PC-3 (cell line): ENCODE results near the gene ADRA2B. TPM values are rescaled to one million over a fixed set of nuclear protein-coding genes. Genes with fewer than 3 reads are reported as not detected.

Experiments used
- ATAC-seq: fragments of 200-7000 bp; cut with Tn5 transposase; 2 replicates; pipeline ENCODE4 v1.9.1; 2020; ENCODE audit warnings: mild to moderate bottlenecking, moderate library complexity
- BruUV-seq: library from RNA; stranded (reverse); fragments of 400-500 nt; replicated peaks from 2 replicates; lab custom pipeline; 2021; lab: Mats Ljungman, UMichigan
- CTCF ChIA-PET: fragments of 300-600 bp; sonication (Branson Sonifier 250); formaldehyde crosslinking; loops from one replicate; lab custom pipeline; 2022; ENCODE audit warnings: antibody characterized with exemption; lab: Charles Lee
- POLR2A ChIA-PET: fragments of 300-600 bp; sonication (Branson Sonifier 250); formaldehyde crosslinking; loops from one replicate; lab custom pipeline; 2022; ENCODE audit warnings: antibody characterized with exemption; ENCODE audit not compliant: unreplicated experiment; lab: Charles Lee
- DNase-seq: peaks from one replicate; pipeline ENCODE4 v3.0.0-alpha.2; 2015
- H2AFZ ChIP-seq: fragments of 300-600 bp; sonication (generic); 2 replicates; pipeline ENCODE4 v1.6.0; 2016; ENCODE audit warnings: antibody characterized with exemption, low read length
- H3F3A ChIP-seq: fragments of 300-600 bp; sonication (generic); one replicate; pipeline ENCODE4 v1.6.0; 2017; ENCODE audit warnings: antibody characterized with exemption, low read length, control low read depth, mild to moderate bottlenecking; ENCODE audit not compliant: unreplicated experiment
- H3K27ac ChIP-seq: fragments of 300-600 bp; sonication (generic); 2 replicates; pipeline ENCODE4 v1.5.1; 2016; ENCODE audit warnings: mild to moderate bottlenecking, low read length
- H3K27me3 ChIP-seq: fragments of 300-600 bp; sonication (generic); 2 replicates; pipeline ENCODE4 v1.6.1; 2016; ENCODE audit warnings: low read length, mixed read lengths
- H3K36me3 ChIP-seq: fragments of 300-600 bp; sonication (generic); 2 replicates; pipeline ENCODE4 v1.6.1; 2016; ENCODE audit warnings: low read depth, mixed run types, low read length, mixed read lengths
- H3K4me1 ChIP-seq: fragments of 300-600 bp; sonication (generic); 2 replicates; pipeline ENCODE4 v1.5.1; 2016; ENCODE audit warnings: low read length; ENCODE audit not compliant: insufficient read depth
- H3K4me2 ChIP-seq: fragments of 300-600 bp; sonication (generic); 2 replicates; pipeline ENCODE4 v1.6.0; 2016; ENCODE audit warnings: low read length
- H3K4me3 ChIP-seq: fragments of 300-600 bp; sonication (generic); 2 replicates; pipeline ENCODE4 v1.5.1; 2016; ENCODE audit warnings: mild to moderate bottlenecking, low read length, mixed read lengths
- H3K79me2 ChIP-seq: fragments of 300-600 bp; sonication (generic); 2 replicates; pipeline ENCODE4 v1.6.1; 2017; ENCODE audit warnings: low read length, mixed read lengths
- H3K9ac ChIP-seq: fragments of 300-600 bp; sonication (generic); 2 replicates; pipeline ENCODE4 v1.6.0; 2016; ENCODE audit warnings: mild to moderate bottlenecking, low read length
- H3K9me2 ChIP-seq: fragments of 300-600 bp; sonication (generic); replicated peaks from 2 replicates; pipeline ENCODE4 v1.6.1; 2016; ENCODE audit warnings: mixed run types, low read length, mixed read lengths
- H3K9me3 ChIP-seq: fragments of 300-600 bp; sonication (generic); 2 replicates; pipeline ENCODE4 v1.6.1; 2016; ENCODE audit warnings: low read length, mixed read lengths
- H4K20me1 ChIP-seq: fragments of 300-600 bp; sonication (generic); 2 replicates; pipeline ENCODE4 v1.6.1; 2016; ENCODE audit warnings: low read length, mixed read lengths
- CTCF ChIP-seq: fragments of 300-600 bp; sonication (generic); conservative IDR thresholded peaks from 2 replicates; pipeline ENCODE4 v1.5.1; 2017; ENCODE audit warnings: antibody characterized with exemption, low read depth, mild to moderate bottlenecking, low read length
- EZH2 ChIP-seq: fragments of 300-600 bp; sonication (generic); IDR thresholded peaks from one replicate; pipeline ENCODE4 v1.6.1; 2017; ENCODE audit warnings: antibody characterized with exemption, mild to moderate bottlenecking, low read length; ENCODE audit not compliant: unreplicated experiment
- EZH2phosphoT487 ChIP-seq: fragments of 300-600 bp; sonication (generic); IDR thresholded peaks from 2 replicates; pipeline ENCODE4 v1.6.1; 2018; ENCODE audit warnings: mild to moderate bottlenecking, antibody characterized with exemption, low read length, borderline replicate concordance
- intact Hi-C: fragments of 100-400 bp; cut with micrococcal nuclease; formaldehyde crosslinking; loops from 2 replicates; pipeline ENCODE4 v1.9.0; 2023
- total RNA-seq: library from RNA; depleted of rRNA; stranded (reverse); fragments of >200 nt; gene quantifications from 2 replicates; pipeline ENCODE4 v1.2.3, GENCODE V29; 2014

ADRA2B gene
- total RNA-seq, 1 experiment from 2014 or later = not detected

DNA sequence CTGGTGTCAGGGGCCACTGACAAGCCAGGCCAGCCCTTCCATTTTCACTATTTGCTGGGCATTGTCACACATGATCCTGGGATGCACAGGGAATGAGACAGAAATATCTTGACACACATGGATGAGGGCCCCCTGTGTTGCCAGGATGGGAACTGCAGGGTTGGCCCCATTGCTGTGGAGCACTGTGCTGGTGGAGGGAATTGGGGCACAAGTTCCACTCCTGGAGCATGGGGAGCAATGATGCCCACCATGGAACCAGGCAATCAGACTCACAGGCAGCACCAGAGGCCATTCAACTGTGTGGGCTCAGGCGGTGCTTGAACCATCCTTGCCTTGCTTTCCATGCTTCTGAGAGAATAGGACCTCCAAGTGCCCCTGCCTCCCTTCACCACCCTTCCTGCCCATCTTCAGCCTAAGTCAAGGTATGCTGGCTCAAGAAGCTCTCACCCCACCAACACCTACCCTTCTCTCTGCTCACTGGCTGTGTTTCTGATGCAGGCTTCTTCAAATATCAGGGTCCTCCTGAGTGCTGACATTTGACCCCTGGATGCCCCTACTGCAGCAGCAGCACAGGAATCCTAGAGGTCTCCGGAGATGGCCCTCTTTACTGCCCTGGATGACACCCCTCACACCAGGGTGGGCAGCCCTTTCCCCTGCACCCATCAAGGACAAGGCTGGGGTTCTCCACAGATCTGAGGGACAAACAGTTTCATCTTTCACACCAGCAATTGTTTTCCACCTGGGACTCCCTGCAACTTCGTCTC lies 11.0 kb downstream of the ADRA2B start:
- H3K4me3 ChIP-seq = no peak overlapping the region
- no peaks in the 10 kb centered on the region for H3K79me2 ChIP-seq
- H3K4me2 ChIP-seq = no peak overlapping the region
- no peaks in the 10 kb centered on the region for H3F3A ChIP-seq
- no peaks in the 10 kb centered on the region for H3K9me2 ChIP-seq
- no peaks in the 10 kb centered on the region for H3K27me3 ChIP-seq
- no peak overlapping the region for H3K27ac ChIP-seq
- no peaks in the 10 kb centered on the region for H3K36me3 ChIP-seq
- no peaks in the 10 kb centered on the region for H3K4me1 ChIP-seq
- intact Hi-C loops = no loop called here
- no TSS peak for BruUV-seq
- no peaks in the 10 kb centered on the region for H3K9me3 ChIP-seq
- no peak overlapping the region for H3K9ac ChIP-seq
- TF ChIP-seq EZH2 (no peak), CTCF (no peak), EZH2phosphoT487 (no peak)
- ATAC-seq (no peak), DNase-seq (no peak)
- ChIA-PET CTCF (no interaction called here), POLR2A (no interaction called here)
- no peaks in the 10 kb centered on the region for H4K20me1 ChIP-seq
- H2AFZ ChIP-seq = no peak overlapping the region

GRCh38 chr2:96104487-96104861 lies 11.9 kb downstream of the ADRA2B start:
- Histone ChIP-seq H3K4me2 (no peak overlapping the region), H3K79me2 (no peaks in the 10 kb centered on the region), H3K4me3 (no peak overlapping the region), H3K27ac (no peak overlapping the region), H3F3A (no peaks in the 10 kb centered on the region), H3K4me1 (no peaks in the 10 kb centered on the region), H3K9me2 (no peaks in the 10 kb centered on the region), H3K9ac (no peak overlapping the region), H3K9me3 (no peaks in the 10 kb centered on the region), H3K36me3 (no peaks in the 10 kb centered on the region), H3K27me3 (no peaks in the 10 kb centered on the region), H2AFZ (no peak overlapping the region), H4K20me1 (no peaks in the 10 kb centered on the region)
- ATAC-seq (no peak), DNase-seq (no peak)
- ChIA-PET CTCF (no interaction called here), POLR2A (no interaction called here)
- intact Hi-C loops = no loop called here
- no TSS peak for BruUV-seq
- TF ChIP-seq EZH2phosphoT487 (no peak), CTCF (no peak), EZH2 (no peak)

GRCh38 chr2:96103761-96104486 lies 12.4 kb downstream of the ADRA2B start:
- ATAC-seq (no peak), DNase-seq (no peak)
- H3K9ac ChIP-seq = no peak overlapping the region
- no peak overlapping the region for H3K27ac ChIP-seq
- no peaks in the 10 kb centered on the region for H3K79me2 ChIP-seq
- no peak overlapping the region for H3K4me3 ChIP-seq
- no peak overlapping the region for H3K4me2 ChIP-seq
- POLR2A ChIA-PET = no interaction called here
- intact Hi-C loops = no loop called here
- no peak for TF ChIP-seq EZH2phosphoT487
- TF ChIP-seq EZH2 = no peak
- TF ChIP-seq CTCF = no peak
- H2AFZ ChIP-seq = no peak overlapping the region
- BruUV-seq = no TSS peak
- no peaks in the 10 kb centered on the region for H3K27me3 ChIP-seq
- CTCF ChIA-PET = no interaction called here
- no peaks in the 10 kb centered on the region for H3K9me2 ChIP-seq
- no peaks in the 10 kb centered on the region for H4K20me1 ChIP-seq
- no peaks in the 10 kb centered on the region for H3K9me3 ChIP-seq
- H3K4me1 ChIP-seq = no peaks in the 10 kb centered on the region
- no peaks in the 10 kb centered on the region for H3K36me3 ChIP-seq
- H3F3A ChIP-seq = no peaks in the 10 kb centered on the region
